K562 (cell line): ENCODE measurements around the gene C12orf42. TPM values are rescaled to one million over a fixed set of nuclear protein-coding genes. Genes with fewer than 3 reads are reported as not detected.

ENCODE experiments used
- ATAC-seq: fragments of 200-7000 bp; cut with Tn5 transposase; 3 replicates; pipeline ENCODE4 v1.9.1; 2020; ENCODE audit warnings: moderate library complexity
- BruUV-seq: library from RNA; stranded (reverse); fragments of 400-500 nt; replicated peaks from 2 replicates; lab custom pipeline; 2021; lab: Mats Ljungman, UMichigan
- CTCF ChIA-PET: fragments of 300-600 bp; formaldehyde crosslinking; extraction: SDS; loops from one replicate; lab custom pipeline; 2021; ENCODE audit warnings: low intra/inter-chr PET ratio; lab: Yijun Ruan, JAX
- POLR2A ChIA-PET: fragments of 300-600, 350-650 bp; sonication (Branson Sonifier 250); formaldehyde crosslinking; extraction: SDS; loops from one replicate; lab custom pipeline; 2021; ENCODE audit warnings: antibody characterized with exemption, inconsistent platforms; lab: Yijun Ruan, JAX
- DNase-seq, 4 experiments: peaks; one replicate each; pipeline versions ENCODE4 v3.0.0 to v3.0.0-alpha.2; 2011 to 2018; ENCODE audit warnings: low spot score in 3 of 4, mixed read lengths in 3 of 4; ENCODE audit errors: extremely low read depth in 1 of 4
- FAIRE-seq: peaks from 2 replicates; lab custom pipeline; 2011; peaks lifted over from hg19 to GRCh38; lab: Jason Lieb, UNC
- H2AFZ ChIP-seq: 2 replicates; pipeline ENCODE4 v1.6.0; 2011; ENCODE audit warnings: low read depth, low read length, control low read depth, inconsistent platforms
- H3K27ac ChIP-seq: fragments of 200-600 bp; 3 replicates; pipeline ENCODE4 v1.8.0; 2011; ENCODE audit warnings: low read depth, mild to moderate bottlenecking, control low read depth, inconsistent platforms, low read length, moderate library complexity, mixed read lengths; ENCODE audit errors: extremely low read depth
- H3K27me3 ChIP-seq, 2 experiments: fragments of 300-600 bp in 1 of 2; 2 replicates in 1 of 2; 3 replicates in 1 of 2; pipeline versions ENCODE4 v1.6.0 to v1.8.0; 2011; ENCODE audit warnings: inconsistent platforms in 2 of 2, low read length in 2 of 2, mild to moderate bottlenecking in 1 of 2, mixed read lengths in 1 of 2, moderate library complexity in 1 of 2; ENCODE audit not compliant: control insufficient read depth in 2 of 2, insufficient read depth in 2 of 2
- H3K36me3 ChIP-seq: fragments of 300-600 bp; 3 replicates; pipeline ENCODE4 v1.8.0; 2011; ENCODE audit warnings: mild to moderate bottlenecking, low read length, inconsistent platforms; ENCODE audit not compliant: control insufficient read depth, insufficient read depth
- H3K4me1 ChIP-seq, 2 experiments: fragments of 200-600 bp in 1 of 2; replicated peaks in 1 of 2; 2 replicates in 1 of 2; 3 replicates in 1 of 2; pipeline versions ENCODE4 v1.5.1 to v1.8.0; 2011; ENCODE audit warnings: inconsistent platforms in 2 of 2, low read length in 2 of 2, mild to moderate bottlenecking in 1 of 2, mixed read lengths in 1 of 2, moderate library complexity in 1 of 2; ENCODE audit not compliant: control insufficient read depth in 2 of 2, insufficient read depth in 2 of 2
- H3K4me2 ChIP-seq: 2 replicates; pipeline ENCODE4 v1.6.1; 2011; ENCODE audit warnings: low read length, control low read depth, inconsistent platforms, mixed read lengths; ENCODE audit not compliant: insufficient read depth
- H3K4me3 ChIP-seq: fragments of 200-600 bp; sonication (generic), shearing (Covaris generic); 2 replicates; pipeline ENCODE4 v1.5.1; 2016; ENCODE audit warnings: control low read depth, inconsistent platforms
- H3K79me2 ChIP-seq: fragments of 200-600 bp; 3 replicates; pipeline ENCODE4 v1.8.0; 2011; ENCODE audit warnings: low read length, inconsistent platforms; ENCODE audit not compliant: control insufficient read depth, insufficient read depth
- H3K9ac ChIP-seq, 2 experiments: 2 replicates each; pipeline versions ENCODE4 v1.6.0 to v1.6.1; 2011; ENCODE audit warnings: low read depth in 2 of 2, low read length in 2 of 2, control low read depth in 1 of 2, inconsistent platforms in 1 of 2, mild to moderate bottlenecking in 1 of 2, mixed read lengths in 1 of 2; ENCODE audit not compliant: insufficient read depth in 1 of 2
- H3K9me1 ChIP-seq: one replicate; pipeline ENCODE4 v1.6.0; 2011; ENCODE audit warnings: inconsistent platforms, mild to moderate bottlenecking, low read length, moderate library complexity; ENCODE audit not compliant: control insufficient read depth, insufficient read depth
- H3K9me3 ChIP-seq: replicated peaks from 2 replicates; pipeline ENCODE4 v1.5.1; 2011; ENCODE audit warnings: low read depth, low read length, inconsistent platforms; ENCODE audit not compliant: control insufficient read depth, insufficient read depth
- H4K20me1 ChIP-seq: replicated peaks from 2 replicates; pipeline ENCODE4 v1.6.1; 2011; ENCODE audit warnings: low read length, inconsistent platforms, mixed read lengths; ENCODE audit not compliant: control insufficient read depth, insufficient read depth
- ASH1L ChIP-seq: fragments of 450-650 bp; IDR thresholded peaks from 2 replicates; pipeline ENCODE4 v1.6.1; 2018; ENCODE audit warnings: borderline replicate concordance, mild to moderate bottlenecking, low read depth; ENCODE audit not compliant: partially characterized antibody
- DEAF1 ChIP-seq: fragments of 450-650 bp; formaldehyde crosslinking; IDR thresholded peaks from 2 replicates; pipeline ENCODE4 v1.4.0; 2020; ENCODE audit warnings: mild to moderate bottlenecking, moderate library complexity
- MITF ChIP-seq: IDR thresholded peaks from 2 replicates; pipeline ENCODE4 v1.6.1; 2014; ENCODE audit warnings: antibody characterized with exemption
- SP2 ChIP-seq: IDR thresholded peaks from 2 replicates; pipeline ENCODE4 v1.6.1; 2011; ENCODE audit warnings: mild to moderate bottlenecking, low read depth, low read length, moderate library complexity; ENCODE audit not compliant: poor library complexity, severe bottlenecking; ENCODE audit errors: extremely low read depth
- ZNF133 ChIP-seq: fragments of 250-450 bp; sonication (Bioruptor Pico); IDR thresholded peaks from 2 replicates; pipeline ENCODE4 v1.4.0; 2020; ENCODE audit warnings: mild to moderate bottlenecking
- ZNF609 ChIP-seq: sonication (generic); formaldehyde crosslinking; IDR thresholded peaks from 2 replicates; pipeline ENCODE4 v1.8.1; 2023; ENCODE audit warnings: missing genetic modification reagents, mild to moderate bottlenecking, borderline replicate concordance
- WGBS: fragments of 100-300 bp; shearing (Covaris generic); methylation state at CpG from one replicate; pipeline ENCODE4 v1.1.6; 2016; ENCODE audit warnings: low coverage, mixed read lengths; ENCODE audit not compliant: insufficient coverage; ENCODE audit errors: missing lambda C conversion rate; 5-methylcytosine and 5-hydroxymethylcytosine counted together
- in situ Hi-C: fragments of 300-500 bp; cut with MboI; formaldehyde crosslinking; loops from 4 replicates; pipeline ENCODE4 v1.15.0; 2018; ENCODE audit warnings: inconsistent platforms, mixed read lengths
- intact Hi-C: fragments of 100-400 bp; cut with micrococcal nuclease; formaldehyde crosslinking; loops from 2 replicates; pipeline ENCODE4 v1.14.2; 2022
- polyA plus RNA-seq, 8 experiments: library from polyadenylated mRNA; depleted of rRNA in 4 of 8; stranded (reverse) in 5 of 8; unstranded in 3 of 8; fragments of >200 nt; fragmentation: Nextera tagmentation in 2 of 8; fragmentation: Illumina TruSeq in 1 of 8; extraction: Ambion mirVana in 2 of 8; extraction: Trizol in 1 of 8; gene quantifications; 2 replicates each; pipeline versions ENCODE4 v1.2.1 to v1.2.3, GENCODE V29; 2011 to 2014; ENCODE audit warnings: inconsistent platforms in 1 of 8, missing spikeins in 1 of 8
- total RNA-seq, 7 experiments: library from RNA; depleted of rRNA in 6 of 7; stranded (reverse); fragments of >200 nt in 6 of 7; fragmentation: Illumina TruSeq in 2 of 7; extraction: Trizol in 2 of 7; gene quantifications; 2 replicates each; pipeline versions ENCODE4 v1.2.1 to v1.2.3, GENCODE V29; 2011 to 2021; ENCODE audit warnings: low replicate concordance in 1 of 7

The C12orf42 gene
- total and polyA plus RNA-seq, 9 of the 15 experiments (the other 6 are each of a cell fraction or from before 2014, with no cell fraction given) = not detected

- no peaks in the 10 kb centered on the region for H3K9me1 ChIP-seq
- H3K4me2 ChIP-seq = no peak overlapping the region
- no peaks in the 10 kb centered on the region for H3K79me2 ChIP-seq
- no peak overlapping the region for H3K9ac ChIP-seq
- WGBS = 0% methylated on average over 4 of the region's 4 CpGs
- no peak overlapping the region for H3K27ac ChIP-seq
- H3K36me3 ChIP-seq = no peaks in the 10 kb centered on the region
- intact Hi-C loops = loop anchor here (10.0 kb wide), 1 partner anchor 142 kb away; no protein-coding TSS in a partner anchor
- POLR2A ChIA-PET = no interaction called here
- H3K4me3 ChIP-seq = no peak overlapping the region
- no peak for ATAC-seq
- no peak for TF ChIP-seq SP2
- TF ChIP-seq, all 486 proteins: peak for 0
- no peak for FAIRE-seq
- Histone ChIP-seq H3K27me3 (no peaks in the 10 kb centered on the region), H2AFZ (no peak overlapping the region), H4K20me1 (no peaks in the 10 kb centered on the region), H3K9me3 (no peaks in the 10 kb centered on the region), H3K4me1 (peaks cover 0 to 5% of the 10 kb centered on the region in 2 experiments; a peak in 1 of 5 replicates)
- no TSS peak for BruUV-seq
- CTCF ChIA-PET = no interaction called here
- no peak for DNase-seq
- in situ Hi-C loops = no loop called here
These were observed 2.6 kb downstream of the C12orf42 start for GRCh38 chr12:103493199-103493598.

GRCh38 chr12:103482365-103482764 lies 13.4 kb downstream of the C12orf42 start:
- Histone ChIP-seq H3K27me3 (no peaks in the 10 kb centered on the region), H3K9ac (no peak overlapping the region), H3K27ac (no peak overlapping the region), H3K36me3 (no peaks in the 10 kb centered on the region), H3K79me2 (no peaks in the 10 kb centered on the region), H2AFZ (no peak overlapping the region), H3K4me3 (no peak overlapping the region), H3K4me1 (no peaks in the 10 kb centered on the region), H3K4me2 (no peak overlapping the region), H3K9me1 (no peaks in the 10 kb centered on the region), H4K20me1 (no peaks in the 10 kb centered on the region), H3K9me3 (no peaks in the 10 kb centered on the region)
- 8% methylated on average over 4 of the region's 4 CpGs for WGBS
- ATAC-seq = no peak
- DNase-seq = no peak
- no peak for FAIRE-seq
- intact Hi-C loops (no loop called here), in situ Hi-C loops (no loop called here)
- POLR2A ChIA-PET = no interaction called here
- BruUV-seq = no TSS peak
- CTCF ChIA-PET = no interaction called here
- TF ChIP-seq DEAF1 (no peak), ASH1L (no peak), MITF (no peak), ZNF609 (no peak), ZNF133 (no peak)
